GM21447 (cell line): ENCODE results near the gene SPACA7.
"Not testable (repeated sequence)": the region's sequence is repeated elsewhere in the genome, so short reads cannot be mapped to it uniquely, and the experiment has no call there.

ENCODE experiments used
- ATAC-seq: cut with Tn5 transposase; IDR thresholded peaks from one replicate; pipeline ENCODE4 v1.9.1; 2021; ENCODE audit not compliant: unreplicated experiment

SPACA7 gene

DNA sequence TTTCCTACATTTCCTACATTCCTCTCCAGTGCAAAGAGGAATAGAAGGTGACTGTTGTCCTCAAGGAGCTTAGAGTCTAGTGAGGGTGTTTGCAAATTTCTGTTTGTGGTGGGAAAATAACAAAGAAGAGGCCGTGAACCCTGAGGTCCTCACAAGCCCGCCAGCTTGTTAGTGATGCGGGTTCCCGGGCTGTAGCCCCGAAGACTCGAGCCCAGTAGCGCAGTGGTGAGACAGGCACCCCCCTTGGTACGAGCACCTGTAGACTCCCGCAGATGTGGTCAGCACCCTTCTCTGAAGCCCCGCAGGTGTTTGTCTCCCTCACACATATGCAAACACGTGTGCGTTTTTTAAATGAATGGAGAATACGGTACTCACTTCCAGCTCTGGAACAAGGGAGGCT lies 26.5 kb upstream of the SPACA7 start:
- ATAC-seq = no peak

DNA sequence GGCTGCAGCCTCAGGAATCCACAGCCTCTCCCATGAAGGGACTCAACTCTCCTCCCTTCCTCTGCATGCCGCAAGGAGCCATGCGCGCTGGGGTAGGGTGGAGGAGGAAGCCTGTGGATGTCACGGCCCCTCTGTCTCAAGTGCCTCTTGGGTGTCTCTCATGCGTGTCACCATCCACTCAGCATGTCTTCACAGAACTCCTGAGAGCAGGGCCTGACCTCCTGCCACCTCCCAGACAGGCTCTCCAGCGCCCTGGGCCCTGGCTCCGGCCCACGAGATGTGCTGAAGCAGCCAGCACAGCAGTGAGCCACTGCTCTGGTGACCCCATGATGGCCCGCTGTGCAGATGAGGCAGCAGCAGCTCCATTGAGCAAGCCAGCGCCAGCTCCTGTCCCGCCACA lies 25.9 kb upstream of the SPACA7 start:
- ATAC-seq = no peak

DNA sequence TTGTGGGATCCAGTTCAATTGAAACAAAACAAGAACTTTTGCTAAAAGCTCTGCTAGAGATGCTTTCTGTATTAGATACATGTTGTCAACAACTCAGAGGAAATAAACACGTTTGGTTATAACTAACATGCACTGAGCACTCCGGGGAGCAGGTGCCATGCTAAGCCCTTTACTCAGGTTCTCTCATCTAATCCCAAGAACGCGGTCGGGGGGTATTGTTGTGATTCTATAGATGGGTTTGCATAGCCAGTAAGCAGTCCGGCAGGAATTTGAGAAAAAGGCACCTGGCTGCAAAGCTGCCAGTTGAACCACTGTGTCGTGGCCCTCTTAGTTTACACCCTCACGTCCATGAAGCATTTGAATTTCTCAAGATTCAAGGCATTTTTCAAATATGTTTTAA lies 24.3 kb upstream of the SPACA7 start:
- ATAC-seq = no peak

DNA sequence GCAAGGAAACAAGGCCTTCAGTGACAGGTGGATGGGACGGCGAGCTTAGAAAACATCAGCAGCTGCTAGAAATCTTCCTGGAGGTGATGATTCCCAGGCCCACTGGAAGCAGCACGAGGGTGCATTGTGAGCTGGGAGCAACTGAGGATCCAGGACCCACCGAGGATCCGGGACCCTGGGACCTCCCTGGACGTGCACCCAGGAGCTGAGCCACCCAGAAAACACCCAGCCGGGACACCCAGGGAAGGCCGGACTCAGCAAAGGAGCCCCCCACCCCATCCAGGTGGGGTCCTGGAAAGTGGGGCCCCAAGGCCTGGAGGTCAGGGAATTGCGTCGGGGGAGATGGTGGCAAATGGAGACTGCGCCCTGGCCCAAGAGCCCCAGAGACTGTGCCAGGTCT lies 22.3 kb upstream of the SPACA7 start:
- ATAC-seq = no peak

DNA sequence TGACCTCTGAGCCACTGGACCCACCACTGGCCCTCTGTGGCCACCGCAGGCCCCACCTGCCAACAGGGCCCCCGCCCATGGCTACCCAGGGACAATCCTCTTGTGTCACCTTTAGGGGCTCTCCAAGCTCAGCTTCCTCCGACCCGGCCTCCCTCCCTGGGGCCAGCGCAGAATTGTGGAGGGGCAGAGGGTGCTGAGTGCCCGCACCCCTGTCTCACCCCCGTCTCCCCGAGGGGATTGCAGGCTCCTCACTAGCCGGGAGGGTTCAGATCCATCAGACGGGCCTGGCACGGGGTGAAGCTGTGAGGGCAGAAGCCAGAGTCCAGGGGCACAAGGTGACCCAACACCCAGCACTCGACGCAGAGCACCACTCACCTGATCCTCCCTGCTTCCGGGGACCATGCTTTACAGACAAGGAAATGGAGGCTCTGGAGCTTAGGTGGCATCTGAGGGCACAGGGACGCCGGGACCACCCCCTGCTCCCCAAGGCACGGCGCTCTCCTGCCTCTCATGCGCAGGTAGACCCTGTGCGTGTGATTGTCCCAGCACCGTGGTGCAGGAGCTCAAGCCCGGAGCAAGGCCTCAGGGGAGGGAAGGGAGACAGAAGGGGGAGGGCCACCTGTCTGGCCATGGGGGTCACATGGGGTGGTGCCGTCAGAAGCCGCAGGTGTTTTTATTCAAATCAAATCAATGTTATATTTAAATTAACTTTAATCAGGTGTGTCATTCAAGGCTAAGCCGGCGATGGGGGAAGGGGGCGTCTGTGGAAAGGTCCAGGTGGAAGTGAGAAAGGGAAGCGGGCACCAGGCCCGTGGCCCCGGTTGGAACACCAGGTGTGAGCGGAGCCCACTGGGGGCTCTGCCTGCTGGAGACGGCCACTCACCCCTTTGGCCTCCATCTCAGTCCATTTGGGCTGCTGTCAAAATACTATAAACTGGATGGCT lies 21.6 kb upstream of the SPACA7 start:
- no peak for ATAC-seq

DNA sequence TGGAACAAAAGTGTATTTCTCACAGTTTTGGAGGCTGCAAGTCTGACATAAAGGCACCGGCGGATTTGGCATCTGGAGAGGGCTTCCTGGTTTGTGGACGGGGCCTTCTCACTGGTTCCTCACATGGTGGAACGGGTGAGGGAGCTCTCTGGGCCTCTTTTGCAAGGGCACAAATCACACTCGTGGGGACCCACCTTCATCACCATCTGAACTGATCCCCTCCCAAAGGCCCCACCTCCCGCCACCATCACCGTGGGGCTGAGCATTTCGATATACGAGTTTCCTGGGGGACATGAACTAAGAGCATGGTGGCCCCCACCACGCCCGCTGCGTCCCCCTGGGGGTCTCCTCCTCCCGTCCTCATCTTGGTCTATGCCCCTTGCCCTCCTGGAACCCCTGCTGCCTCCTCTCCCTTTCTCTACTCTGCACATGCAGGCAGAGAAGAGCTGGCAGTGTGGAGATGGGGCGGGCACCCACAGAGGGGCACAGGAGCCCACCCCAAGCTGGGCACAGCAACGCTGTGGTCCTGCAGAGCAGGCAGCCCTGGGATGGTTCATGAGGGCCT lies 20.8 kb upstream of the SPACA7 start:
- ATAC-seq = no peak

DNA sequence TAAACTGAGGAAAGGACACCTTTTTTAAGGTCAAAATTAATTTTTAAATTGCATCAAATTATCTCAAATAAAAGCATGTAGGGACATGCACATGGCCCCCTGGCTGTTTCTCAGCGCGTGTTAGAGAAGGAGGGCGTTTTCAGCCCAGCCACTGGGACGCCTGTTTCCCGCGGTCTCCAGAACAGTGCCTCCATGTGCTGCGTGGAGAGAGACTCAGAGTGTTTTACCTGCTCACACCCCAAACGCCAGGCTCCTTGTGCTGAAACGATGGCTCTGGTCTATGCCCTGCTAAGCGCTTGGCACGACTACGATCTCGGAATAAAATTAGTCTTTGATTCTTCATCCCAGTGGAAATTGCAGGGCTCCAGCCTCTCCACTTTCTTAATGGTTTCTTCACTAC lies 20.0 kb upstream of the SPACA7 start:
- no peak for ATAC-seq

DNA sequence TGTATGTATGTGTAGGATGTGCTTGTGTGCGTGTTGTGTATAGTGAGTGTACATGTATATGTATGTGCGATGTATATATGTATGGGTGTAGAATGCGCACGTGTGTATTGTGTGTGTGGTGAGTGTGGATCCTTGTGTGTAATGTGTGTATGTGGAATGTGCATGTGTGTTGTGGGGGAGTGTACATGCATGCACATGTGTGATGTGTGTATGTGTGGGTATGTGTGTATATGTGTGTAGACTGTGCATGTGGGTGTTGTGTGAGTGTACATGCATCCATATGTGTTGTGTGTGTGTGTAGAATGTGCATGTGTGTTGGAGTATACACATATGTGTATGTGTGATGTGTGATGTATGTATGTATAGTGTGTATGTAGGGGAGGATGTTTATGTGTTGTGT lies 18.0 kb upstream of the SPACA7 start:
- no peak for ATAC-seq

DNA sequence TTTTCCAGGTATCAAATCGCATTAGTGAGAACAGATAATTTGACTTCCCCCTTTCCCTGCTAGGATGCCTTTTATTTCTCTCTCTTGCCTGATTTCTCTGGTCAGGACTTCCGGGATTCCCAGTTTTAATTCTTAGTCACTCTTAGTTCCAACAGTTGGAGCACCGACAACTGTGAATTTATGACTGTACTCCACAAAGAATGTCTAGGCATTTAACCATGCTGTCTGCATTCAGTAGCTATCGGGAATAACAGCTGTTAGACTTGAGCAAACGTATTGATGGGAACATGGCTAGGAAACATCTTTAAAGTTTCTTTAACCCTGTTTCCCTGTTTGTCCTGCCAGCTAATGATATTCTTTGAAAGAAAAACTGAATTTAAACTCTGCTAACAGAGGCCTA lies 14.1 kb upstream of the SPACA7 start:
- ATAC-seq = no peak

DNA sequence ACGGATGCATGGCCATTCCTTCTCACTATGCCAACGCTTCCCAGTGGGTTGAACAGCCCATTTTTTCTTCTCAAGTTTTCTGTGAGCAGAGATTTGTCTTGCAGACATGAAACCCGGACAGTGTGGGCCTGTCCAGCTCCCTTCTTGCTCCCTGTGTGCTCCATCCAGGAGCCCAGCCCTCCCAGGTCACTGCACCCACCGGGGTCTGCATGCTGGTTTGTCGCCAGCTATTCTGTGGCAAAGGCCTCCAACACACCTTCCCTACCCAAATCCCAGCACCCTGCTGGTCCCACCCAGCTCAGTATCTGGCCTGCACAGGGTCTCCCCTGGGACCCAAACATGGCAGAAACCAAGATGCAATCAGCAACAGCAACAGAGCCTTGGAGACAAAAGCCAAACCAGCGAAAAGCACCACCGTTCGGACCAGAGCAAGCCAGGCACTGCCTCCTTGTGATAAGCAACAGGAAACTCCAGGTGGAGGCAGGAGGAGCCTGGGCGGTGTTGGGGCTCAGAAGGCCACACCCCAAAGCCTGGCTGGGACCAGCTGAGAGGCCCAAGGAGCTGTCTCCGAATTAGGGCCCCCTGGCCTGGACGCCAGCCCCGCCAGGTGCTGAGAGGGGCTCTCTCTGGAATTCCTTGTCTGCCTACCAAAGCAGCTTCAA lies 12.2 kb upstream of the SPACA7 start:
- ATAC-seq = no peak

DNA sequence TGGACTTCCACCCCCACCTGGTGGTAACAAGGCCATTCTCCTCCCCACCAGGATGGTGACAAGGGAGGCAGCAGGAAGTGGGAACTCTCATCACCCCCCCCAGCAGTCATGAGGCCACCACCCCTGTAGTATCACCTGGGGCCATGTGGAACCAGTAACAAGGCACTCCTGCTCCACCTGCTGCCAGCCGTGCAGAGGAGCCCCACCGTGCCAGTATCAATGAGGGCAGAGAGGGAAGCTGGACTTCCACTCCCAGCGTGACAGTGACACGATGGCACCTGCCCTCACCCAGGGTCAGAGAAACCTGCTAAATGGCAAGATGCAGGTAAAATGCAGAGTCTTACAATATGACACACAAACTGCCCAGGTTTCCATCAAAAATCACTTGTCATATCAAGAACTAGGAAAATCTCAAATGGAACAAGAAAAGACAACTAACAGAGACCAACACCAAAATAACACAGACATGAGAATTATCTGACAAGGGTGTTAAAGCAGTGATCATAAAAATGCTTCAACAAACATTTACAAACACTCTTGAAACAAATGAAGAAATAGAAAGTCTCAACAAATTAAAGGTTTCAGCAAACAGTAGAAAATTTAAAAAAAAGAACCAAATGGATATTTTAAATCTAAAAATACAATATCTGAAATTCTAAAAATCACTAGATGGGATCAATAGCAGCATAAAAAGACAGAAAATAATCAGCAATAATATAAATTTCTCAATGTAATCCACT lies 9.1 kb upstream of the SPACA7 start:
- ATAC-seq = no peak

DNA sequence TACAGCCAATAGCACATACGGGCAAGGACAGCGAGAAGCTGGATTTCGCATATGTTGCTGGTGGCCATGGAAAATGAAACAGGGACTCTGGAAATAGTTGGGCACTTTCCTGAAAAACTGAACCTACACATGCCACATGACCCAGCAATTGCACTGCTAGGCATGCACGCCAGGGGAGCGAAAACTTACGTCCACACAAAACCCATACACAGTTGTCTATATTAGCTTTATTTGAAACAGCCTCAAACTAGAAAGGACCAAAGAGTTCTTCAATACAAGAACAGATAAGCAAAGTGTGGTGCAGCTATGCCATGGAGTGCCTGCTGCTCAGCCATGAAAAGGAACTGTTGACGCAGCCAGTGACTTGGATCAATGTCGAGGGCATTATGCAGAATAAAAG lies 7.3 kb upstream of the SPACA7 start:
- ATAC-seq = no peak

DNA sequence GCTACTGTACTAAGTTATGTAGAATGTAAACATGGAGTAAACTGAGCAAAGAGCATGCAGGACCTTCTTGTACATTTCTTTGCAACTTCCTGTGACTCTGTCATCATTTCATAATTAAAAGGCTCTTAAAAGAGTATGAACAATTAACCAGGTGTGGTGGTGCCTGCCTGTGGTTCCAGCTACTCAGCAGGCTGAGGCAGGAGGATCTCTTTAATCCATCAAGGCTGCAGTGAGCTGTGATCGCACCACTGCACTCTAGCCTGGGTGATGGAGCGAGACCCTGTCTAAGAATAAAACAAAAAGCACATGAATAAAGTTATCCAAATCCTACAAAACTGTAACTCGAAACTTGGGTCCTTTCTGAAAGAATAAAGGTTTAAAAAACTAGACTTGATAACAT lies 5.8 kb upstream of the SPACA7 start:
- ATAC-seq = no peak

DNA sequence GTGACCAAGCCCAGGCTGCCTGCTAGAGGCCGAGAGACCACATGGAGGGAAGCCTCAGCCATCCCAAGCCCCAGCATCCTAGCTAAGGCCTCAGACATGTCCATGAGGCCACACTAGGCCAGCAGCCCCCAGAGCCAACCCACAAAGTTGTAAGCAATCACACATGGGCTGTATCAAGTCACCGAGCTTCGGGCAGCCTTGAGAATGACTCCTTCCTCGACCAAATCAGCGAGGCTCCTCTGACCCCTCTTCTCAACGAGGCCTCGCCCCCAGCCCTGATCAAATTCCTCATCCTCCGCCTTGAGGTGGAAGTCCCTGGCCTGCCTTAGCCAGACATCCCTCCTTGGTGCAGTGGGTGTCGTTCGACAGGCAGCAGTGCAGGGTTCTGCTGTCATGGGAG lies 1.9 kb upstream of the SPACA7 start:
- no peak for ATAC-seq

DNA sequence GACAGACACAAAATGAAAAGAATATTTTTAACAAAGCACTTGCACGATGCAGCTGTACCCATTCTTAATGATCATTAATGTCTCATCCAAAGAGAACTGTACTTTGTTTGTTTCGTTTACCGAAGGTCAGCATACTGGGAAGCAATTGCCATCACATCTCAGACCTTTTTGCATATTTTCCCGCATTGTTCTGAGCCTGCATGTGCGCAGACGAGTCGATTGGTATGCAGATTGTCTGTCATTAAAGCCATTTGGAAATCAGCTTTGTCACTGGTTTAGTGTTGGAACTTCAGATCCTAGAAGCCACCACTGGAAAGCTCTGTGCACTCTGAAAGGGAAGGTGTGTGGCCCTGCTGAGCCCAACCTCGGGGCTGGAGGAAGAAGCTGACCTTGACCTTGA lies 15.6 kb downstream of the SPACA7 start:
- no peak for ATAC-seq

DNA sequence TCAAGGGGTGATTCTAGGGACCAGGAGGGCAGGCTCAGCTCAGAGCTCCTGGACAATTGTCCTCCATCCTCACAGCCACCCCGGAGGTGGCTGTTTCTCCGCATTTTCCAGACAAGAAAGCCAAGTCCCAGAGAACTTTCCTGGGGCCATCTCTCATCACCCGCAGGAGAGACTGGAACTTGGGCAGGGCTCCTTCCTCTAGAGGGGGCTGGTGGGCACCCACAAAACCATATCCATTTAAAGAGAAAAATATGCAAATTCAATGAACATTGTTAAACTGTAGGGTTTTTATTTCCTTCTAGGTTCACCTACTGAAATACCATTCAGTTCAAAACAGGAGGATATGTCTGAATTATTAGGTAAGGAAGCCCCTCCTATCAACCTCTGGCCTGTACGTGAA lies 16.6 kb downstream of the SPACA7 start:
- ATAC-seq = no peak

DNA sequence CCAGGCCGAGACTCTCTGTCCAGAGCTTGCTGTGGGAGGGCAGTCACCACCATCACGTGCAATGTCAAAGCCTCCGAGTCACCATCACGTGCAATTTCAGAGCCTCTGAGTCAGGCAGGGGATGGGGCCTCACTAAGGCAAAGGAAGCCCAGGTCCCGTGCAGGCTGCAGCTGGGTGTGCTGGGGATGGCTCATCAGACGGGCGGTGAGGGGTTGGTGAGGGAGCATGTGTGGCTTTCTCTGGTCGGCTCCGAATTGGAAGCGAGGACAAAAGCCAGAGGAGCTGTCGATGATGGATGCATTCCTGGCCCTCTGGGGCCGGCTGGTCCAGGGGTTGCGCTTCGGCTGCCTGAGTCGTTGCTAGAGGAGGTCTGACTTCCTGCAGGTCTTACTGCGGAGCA lies 18.9 kb downstream of the SPACA7 start:
- not testable (repeated sequence) for ATAC-seq

DNA sequence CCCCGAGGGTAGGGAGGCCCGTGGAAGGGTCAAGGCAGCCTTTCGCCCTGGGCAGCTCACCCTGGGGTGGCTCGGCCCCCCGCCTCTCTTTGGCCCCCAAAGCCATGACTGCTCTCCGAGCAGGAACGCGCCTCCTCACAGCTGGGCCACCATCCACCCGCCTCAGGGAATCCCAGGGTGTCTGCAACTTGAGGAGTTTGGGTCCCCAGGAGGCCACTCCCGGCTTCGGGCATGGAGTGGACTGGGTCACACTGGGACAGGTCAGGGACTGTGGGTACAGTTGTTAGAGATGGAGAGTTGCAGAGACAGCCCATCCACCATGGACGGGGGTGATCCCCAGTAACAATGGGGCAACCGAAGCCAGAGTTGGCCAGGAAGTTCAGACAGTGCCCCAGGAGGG lies 19.8 kb downstream of the SPACA7 start:
- ATAC-seq = not testable (repeated sequence)

DNA sequence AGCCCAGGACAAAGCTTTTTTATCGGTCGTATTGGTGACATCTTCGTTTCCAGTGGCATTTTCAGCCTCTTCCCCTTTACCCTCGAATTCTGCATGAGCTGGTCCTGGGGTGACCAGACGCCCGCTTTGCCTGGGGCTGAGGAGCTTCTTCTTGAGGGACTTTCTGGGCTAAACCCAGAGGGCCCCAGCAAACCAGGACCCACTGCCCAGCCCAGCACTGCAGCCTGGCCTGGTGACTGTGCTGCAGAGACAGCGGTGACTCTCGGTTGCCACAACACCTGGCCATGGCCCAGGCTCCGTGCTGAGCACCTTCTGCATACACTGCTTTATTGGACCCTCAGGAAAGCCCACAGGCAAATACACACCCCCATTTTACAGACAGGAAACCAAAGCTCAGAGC lies 21.0 kb downstream of the SPACA7 start:
- no peak for ATAC-seq

DNA sequence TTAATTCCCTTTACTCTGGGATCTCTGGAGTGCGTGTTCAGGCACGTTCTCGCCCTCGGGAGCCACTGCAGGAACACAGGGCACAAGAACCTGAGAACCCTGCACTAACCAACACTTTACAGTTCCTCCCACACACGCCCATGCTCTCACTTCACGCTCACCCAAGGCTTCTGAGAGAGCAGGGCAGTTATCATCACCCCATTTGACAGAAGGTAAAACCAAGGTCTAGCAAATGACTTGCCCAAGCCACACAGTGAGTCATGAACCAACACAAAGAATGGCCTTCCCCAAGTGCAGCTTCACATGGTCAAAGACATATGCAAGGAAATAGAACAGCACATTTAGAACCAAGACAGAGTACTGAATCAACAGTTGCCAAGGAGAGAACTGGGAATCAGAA lies 22.2 kb downstream of the SPACA7 start:
- not testable (repeated sequence) for ATAC-seq

DNA sequence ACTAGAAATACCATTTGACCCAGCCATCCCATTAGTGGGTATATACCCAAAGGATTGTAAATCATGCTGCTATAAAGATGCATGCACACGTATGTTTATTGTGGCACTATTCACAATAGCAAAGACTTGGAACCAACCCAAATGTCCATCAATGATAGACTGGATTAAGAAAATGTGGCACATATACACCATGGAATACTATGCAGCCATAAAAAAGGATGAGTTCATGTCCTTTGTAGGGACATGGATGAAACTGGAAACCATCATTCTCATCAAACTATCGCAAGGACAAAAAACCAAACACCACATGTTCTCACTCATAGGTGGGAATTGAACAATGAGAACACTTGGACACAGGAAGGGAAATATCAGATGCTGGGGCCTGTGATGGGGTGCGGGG lies 33.7 kb downstream of the SPACA7 start:
- not testable (repeated sequence) for ATAC-seq
